H9 (cell line): Measurements from ENCODE around the gene INO80B. TPM values are rescaled to one million over a fixed set of nuclear protein-coding genes. Genes with fewer than 3 reads are reported as not detected.

ENCODE experiments used
- DNase-seq: peaks from one replicate; pipeline ENCODE4 v3.0.0-alpha.2; 2017
- H2AFZ ChIP-seq: one replicate; pipeline ENCODE4 v1.6.1; 2013; ENCODE audit warnings: mild to moderate bottlenecking, low read length, control low read depth, moderate library complexity
- H2AK5ac ChIP-seq: 2 replicates; pipeline ENCODE4 v1.6.1; 2013; ENCODE audit warnings: low read length, control low read depth, mixed read lengths; ENCODE audit not compliant: insufficient read length
- H2BK120ac ChIP-seq: one replicate; pipeline ENCODE4 v1.6.1; 2013; ENCODE audit warnings: low read depth, mild to moderate bottlenecking, low read length, control low read depth, inconsistent platforms; ENCODE audit not compliant: poor library complexity, severe bottlenecking
- H2BK12ac ChIP-seq: 2 replicates; pipeline ENCODE4 v1.6.1; 2013; ENCODE audit warnings: low read length, control low read depth, mixed read lengths, low read depth; ENCODE audit not compliant: insufficient read length
- H2BK15ac ChIP-seq: 2 replicates; pipeline ENCODE4 v1.6.1; 2013; ENCODE audit warnings: low read depth, low read length, control low read depth
- H2BK20ac ChIP-seq: one replicate; pipeline ENCODE4 v1.6.1; 2013; ENCODE audit warnings: low read depth, mild to moderate bottlenecking, low read length, control low read depth, inconsistent platforms; ENCODE audit not compliant: poor library complexity, severe bottlenecking
- H2BK5ac ChIP-seq: 2 replicates; pipeline ENCODE4 v1.6.1; 2013; ENCODE audit warnings: low read length, control low read depth, mixed read lengths; ENCODE audit not compliant: insufficient read length
- H3K14ac ChIP-seq: 2 replicates; pipeline ENCODE4 v1.6.1; 2013; ENCODE audit warnings: low read length, control low read depth; ENCODE audit not compliant: insufficient read depth
- H3K18ac ChIP-seq: 2 replicates; pipeline ENCODE4 v1.6.1; 2013; ENCODE audit warnings: low read depth, mild to moderate bottlenecking, mixed read lengths, low read length, control low read depth; ENCODE audit not compliant: insufficient read length
- H3K23ac ChIP-seq: 2 replicates; pipeline ENCODE4 v1.6.1; 2013; ENCODE audit warnings: low read length, control low read depth, mixed read lengths, low read depth; ENCODE audit not compliant: insufficient read length
- H3K23me2 ChIP-seq: 2 replicates; pipeline ENCODE4 v1.6.1; 2013; ENCODE audit warnings: low read depth, mild to moderate bottlenecking, mixed read lengths, low read length, control low read depth; ENCODE audit not compliant: insufficient read length, poor library complexity, severe bottlenecking
- H3K27ac ChIP-seq: 2 replicates; pipeline ENCODE4 v1.5.1; 2013; ENCODE audit warnings: low read length, control low read depth, mixed read lengths, low read depth; ENCODE audit not compliant: insufficient read length
- H3K27me3 ChIP-seq: 2 replicates; pipeline ENCODE4 v1.6.1; 2013; ENCODE audit warnings: low read length, control low read depth, inconsistent platforms; ENCODE audit not compliant: insufficient read depth
- H3K4ac ChIP-seq: 2 replicates; pipeline ENCODE4 v1.6.1; 2013; ENCODE audit warnings: low read depth, mild to moderate bottlenecking, control low read depth, inconsistent platforms, low read length, moderate library complexity
- H3K4me1 ChIP-seq: 2 replicates; pipeline ENCODE4 v1.6.1; 2013; ENCODE audit warnings: low read length, control low read depth, inconsistent platforms; ENCODE audit not compliant: insufficient read depth
- H3K4me2 ChIP-seq: 2 replicates; pipeline ENCODE4 v1.6.1; 2013; ENCODE audit warnings: low read length, control low read depth, mixed read lengths; ENCODE audit not compliant: insufficient read length, insufficient read depth
- H3K56ac ChIP-seq: 2 replicates; pipeline ENCODE4 v1.6.1; 2013; ENCODE audit warnings: low read depth, mild to moderate bottlenecking, mixed read lengths, low read length, control low read depth; ENCODE audit not compliant: insufficient read length
- H3K79me1 ChIP-seq: 2 replicates; pipeline ENCODE4 v1.6.1; 2013; ENCODE audit warnings: low read depth, mild to moderate bottlenecking, moderate library complexity, low read length, control low read depth, inconsistent platforms; ENCODE audit not compliant: insufficient read depth, poor library complexity, severe bottlenecking
- H3K79me2 ChIP-seq: 2 replicates; pipeline ENCODE4 v1.6.1; 2013; ENCODE audit warnings: low read length, control low read depth, inconsistent platforms; ENCODE audit not compliant: insufficient read depth
- H3K9ac ChIP-seq: 2 replicates; pipeline ENCODE4 v1.6.1; 2013; ENCODE audit warnings: low read length, control low read depth, mixed read lengths; ENCODE audit not compliant: insufficient read length; ENCODE audit errors: extremely low read depth
- H3K9me3 ChIP-seq: one replicate; pipeline ENCODE4 v1.6.1; 2013; ENCODE audit warnings: low read depth, low read length, inconsistent platforms; ENCODE audit not compliant: control insufficient read depth
- H3T11ph ChIP-seq: one replicate; pipeline ENCODE4 v1.6.1; 2013; ENCODE audit warnings: mild to moderate bottlenecking, low read length, control low read depth, inconsistent platforms
- H4K20me1 ChIP-seq: one replicate; pipeline ENCODE4 v1.6.1; 2013; ENCODE audit not compliant: control insufficient read depth, insufficient read length, insufficient read depth
- H4K5ac ChIP-seq: 2 replicates; pipeline ENCODE4 v1.6.1; 2013; ENCODE audit warnings: low read depth, mild to moderate bottlenecking, mixed read lengths, low read length, control low read depth; ENCODE audit not compliant: insufficient read length
- H4K8ac ChIP-seq: replicated peaks from 2 replicates; pipeline ENCODE4 v1.6.1; 2013; ENCODE audit warnings: low read length, control low read depth, mixed read lengths, low read depth; ENCODE audit not compliant: insufficient read length
- H4K91ac ChIP-seq: 2 replicates; pipeline ENCODE4 v1.6.1; 2013; ENCODE audit warnings: low read depth, mild to moderate bottlenecking, moderate library complexity, mixed read lengths, low read length, control low read depth; ENCODE audit not compliant: insufficient read length
- H3K27ac Mint-ChIP-seq, 3 experiments: 2 replicates in 2 of 3; 3 replicates in 1 of 3; pipeline ENCODE4 v1.8.0; 2020 to 2021; ENCODE audit warnings: mixed read lengths in 3 of 3, mild to moderate bottlenecking in 1 of 3, moderate library complexity in 1 of 3
- H3K27me3 Mint-ChIP-seq: 2 replicates; pipeline ENCODE4 v1.8.0; 2021; ENCODE audit warnings: low read depth, mild to moderate bottlenecking, moderate library complexity, mixed read lengths
- H3K36me3 Mint-ChIP-seq, 3 experiments: 2 replicates in 2 of 3; 3 replicates in 1 of 3; pipeline ENCODE4 v1.8.0; 2020 to 2021; ENCODE audit warnings: low read depth in 3 of 3, mixed read lengths in 3 of 3; ENCODE audit not compliant: insufficient read depth in 1 of 3
- H3K4me1 Mint-ChIP-seq, 2 experiments: 2 replicates each; pipeline ENCODE4 v1.8.0; 2020; ENCODE audit warnings: mixed read lengths in 2 of 2
- H3K4me3 Mint-ChIP-seq, 2 experiments: 2 replicates in 1 of 2; 3 replicates in 1 of 2; pipeline ENCODE4 v1.8.0; 2020 to 2021; ENCODE audit warnings: mild to moderate bottlenecking in 2 of 2, mixed read lengths in 2 of 2, moderate library complexity in 1 of 2
- H3K9me3 Mint-ChIP-seq, 2 experiments: 2 replicates in 1 of 2; 3 replicates in 1 of 2; pipeline ENCODE4 v1.8.0; 2020; ENCODE audit warnings: mild to moderate bottlenecking in 2 of 2, mixed read lengths in 2 of 2, moderate library complexity in 1 of 2
- CTCF ChIP-seq: fragments of 200-600 bp; sonication (generic); conservative IDR thresholded peaks from 3 replicates; pipeline ENCODE4 v1.8.0; 2021; ENCODE audit warnings: antibody characterized with exemption, mild to moderate bottlenecking
- WGBS: extraction: QIAGEN DNeasy Blood & Tissue Kit; methylation state at CpG from one replicate; pipeline ENCODE4 v1.1.7; 2013; ENCODE audit warnings: missing lambda C conversion rate, low lambda C conversion rate, mixed read lengths; ENCODE audit not compliant: insufficient read length; ENCODE audit errors: extremely low coverage; 5-methylcytosine and 5-hydroxymethylcytosine counted together
- total RNA-seq: library from RNA; stranded (reverse); gene quantifications from 2 replicates; pipeline ENCODE4 v1.2.1, GENCODE V29; 2021

The INO80B gene
- total RNA-seq, 1 experiment from 2014 or later, result 17.6 TPM

- Histone ChIP-seq H4K5ac (no peak overlapping the region), H3K4me2 (no peak overlapping the region), H2BK5ac (no peak overlapping the region), H4K20me1 (no peaks in the 10 kb centered on the region), H3K27ac (no peak overlapping the region), H4K91ac (no peak overlapping the region), H3K56ac (no peak overlapping the region), H4K8ac (no peak overlapping the region), H3K27me3 (no peaks in the 10 kb centered on the region), H3T11ph (no peak overlapping the region), H3K4ac (no peak overlapping the region), H3K9me3 (no peaks in the 10 kb centered on the region), H2AK5ac (no peak overlapping the region), H3K79me2 (no peaks in the 10 kb centered on the region), H3K23ac (no peak overlapping the region), H3K23me2 (peaks cover 9% of the 10 kb centered on the region), H3K14ac (no peak overlapping the region), H3K79me1 (no peaks in the 10 kb centered on the region), H2BK120ac (no peak overlapping the region), H3K4me1 (no peaks in the 10 kb centered on the region), H2BK12ac (no peak overlapping the region), H2AFZ (no peak overlapping the region), H2BK20ac (no peak overlapping the region), H3K18ac (no peak overlapping the region), H3K9ac (no peak overlapping the region), H2BK15ac (no peak overlapping the region)
- WGBS, result no CpG with 5 or more reads among the region's 5 CpGs
- DNase-seq, result no peak
- H3K27me3 Mint-ChIP-seq, result peaks cover 23% of the 10 kb centered on the region
- no peak overlapping the region for H3K4me3 Mint-ChIP-seq
- peak overlapping the region in 2 of 3 experiments; percentile 43 to 55; a peak in 2 of 7 replicates for H3K27ac Mint-ChIP-seq
- H3K36me3 Mint-ChIP-seq, result peaks cover 28 to 61% (median 58%) of the 10 kb centered on the region in 3 experiments
- H3K9me3 Mint-ChIP-seq, result no peaks in the 10 kb centered on the region; a peak in 2 of 5 replicates
- H3K4me1 Mint-ChIP-seq, result peaks cover 11 to 14% of the 10 kb centered on the region in 2 experiments
- no peak for TF ChIP-seq CTCF
Observed at GRCh38 chr2:74424995-74425406, 29.9 kb upstream of the INO80B start.
